NCI-H524 treated with DMSO at 0.1 percent for 48 hours (cell line): ENCODE data around the gene GABBR2.
A peak's percentile ranks its signal among the peaks of the same experiment; 100 is the strongest.

Source experiments
- DNase-seq: peaks from one replicate; lab custom pipeline; 2025; lab: John Stamatoyannopoulos, UW

GABBR2 gene

DNA sequence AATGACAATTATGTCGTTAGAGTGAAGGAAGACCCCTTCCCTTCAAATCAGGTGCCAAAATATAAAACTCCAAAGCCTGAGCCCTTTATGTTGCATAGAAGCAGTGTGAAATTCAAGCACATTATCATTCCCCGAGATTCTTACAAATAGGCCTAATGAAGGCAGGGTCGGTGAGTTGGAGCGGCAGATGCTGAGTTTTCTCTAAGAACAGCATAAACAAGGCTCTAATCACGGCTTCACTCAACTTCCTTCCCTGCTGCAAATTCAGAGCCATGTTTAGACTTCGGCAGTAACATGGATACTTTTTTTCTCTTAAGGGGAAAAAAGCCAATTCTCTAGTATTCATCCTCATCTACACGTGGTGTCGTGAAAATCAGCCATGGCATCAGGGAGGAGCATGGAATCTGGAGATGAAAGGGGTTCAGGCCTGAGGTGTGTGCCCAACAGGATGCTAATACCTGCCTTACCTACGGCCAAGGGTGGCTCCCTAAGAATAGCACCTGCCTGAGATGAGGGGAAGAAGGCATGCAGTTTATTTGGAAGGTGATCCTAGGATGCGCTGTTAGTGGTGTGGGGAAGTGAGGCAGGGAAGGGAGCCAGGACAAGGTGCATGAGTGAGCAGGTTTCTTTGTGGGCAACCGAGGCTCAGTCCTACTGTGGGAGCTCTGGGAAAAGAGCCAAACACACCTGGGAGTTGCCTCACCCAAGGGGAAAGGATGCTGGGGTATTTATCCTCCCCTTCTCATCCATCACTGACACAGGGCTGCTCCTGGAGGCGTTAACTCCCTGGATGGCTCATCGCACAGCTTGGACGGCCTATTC is 306.5 kb downstream of the GABBR2 start:
- DNase-seq, result no peak

DNA sequence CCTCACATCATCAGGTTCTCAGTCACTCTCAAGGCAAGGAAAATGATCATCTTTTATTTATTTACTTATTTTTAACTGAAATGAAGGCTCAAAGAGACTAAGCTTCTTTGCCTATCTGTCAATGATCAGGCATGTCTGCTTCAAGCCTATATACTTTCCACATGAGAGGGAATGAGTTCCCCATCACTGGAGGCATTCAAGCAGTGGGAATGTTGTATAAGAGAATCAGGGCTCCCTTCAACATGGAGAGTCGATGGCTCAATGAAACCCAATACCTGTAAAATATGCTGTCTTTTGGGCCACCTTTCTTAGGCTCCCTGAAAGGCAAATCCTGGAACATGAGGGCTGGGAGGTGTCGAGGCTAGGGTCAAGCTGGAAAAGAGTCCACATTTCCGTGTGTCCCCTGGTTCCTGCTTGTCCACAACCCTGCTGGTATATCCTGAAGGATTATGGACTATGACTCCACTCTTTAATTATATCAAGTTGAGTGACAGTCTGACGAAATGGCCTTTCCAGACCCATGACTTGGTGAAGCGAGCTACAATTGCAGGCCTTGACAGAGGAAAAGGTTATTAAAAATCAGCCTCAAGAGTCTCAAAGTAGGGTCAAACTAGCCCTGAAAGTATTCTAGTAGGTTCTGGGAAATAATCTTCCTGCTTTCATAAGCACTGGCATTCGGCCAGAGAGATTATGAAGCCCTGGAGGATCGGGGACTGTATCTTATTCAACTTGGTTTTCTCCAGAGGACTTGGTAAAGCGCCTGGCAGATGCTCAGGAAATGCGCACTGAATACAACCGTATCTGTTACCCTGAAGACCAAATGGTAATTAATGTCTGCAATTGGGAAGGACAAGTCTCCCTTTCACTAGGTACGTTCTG is 307.4 kb downstream of the GABBR2 start:
- peak; percentile 90 for DNase-seq

DNA sequence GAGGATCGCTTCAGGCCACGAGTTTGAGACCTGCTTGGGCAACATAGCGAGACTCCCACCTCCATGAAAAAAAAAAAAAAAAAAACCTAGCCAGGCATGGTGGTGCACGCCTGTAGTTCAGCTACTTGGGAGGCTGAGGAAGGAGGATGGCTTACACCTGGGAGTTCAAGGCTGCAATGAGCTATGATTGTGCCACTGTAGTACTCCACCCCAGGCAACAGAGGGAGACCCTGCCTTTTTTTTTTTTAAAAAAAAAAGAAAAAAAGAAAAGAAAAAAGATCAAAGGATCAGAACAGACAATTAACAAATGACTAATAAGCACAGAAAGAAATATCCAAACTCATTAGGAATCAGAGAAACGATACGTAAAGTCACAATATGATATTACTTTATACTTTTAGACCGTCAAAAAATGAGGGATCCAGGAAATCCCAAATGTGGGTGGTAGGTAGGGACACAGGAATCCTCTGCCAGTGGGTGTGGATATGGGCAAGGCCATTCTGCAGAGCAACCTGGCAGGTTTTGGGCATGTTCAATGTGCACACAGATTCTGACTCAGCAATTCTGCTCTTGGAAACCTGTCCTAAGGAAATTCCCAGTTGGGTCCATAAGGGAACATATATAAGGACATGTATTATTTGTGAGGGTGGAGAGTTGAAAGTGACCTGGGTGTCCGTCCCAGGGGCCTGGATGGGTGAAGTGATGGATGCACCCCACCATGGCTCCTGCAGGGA is 308.6 kb downstream of the GABBR2 start:
- no peak for DNase-seq

DNA sequence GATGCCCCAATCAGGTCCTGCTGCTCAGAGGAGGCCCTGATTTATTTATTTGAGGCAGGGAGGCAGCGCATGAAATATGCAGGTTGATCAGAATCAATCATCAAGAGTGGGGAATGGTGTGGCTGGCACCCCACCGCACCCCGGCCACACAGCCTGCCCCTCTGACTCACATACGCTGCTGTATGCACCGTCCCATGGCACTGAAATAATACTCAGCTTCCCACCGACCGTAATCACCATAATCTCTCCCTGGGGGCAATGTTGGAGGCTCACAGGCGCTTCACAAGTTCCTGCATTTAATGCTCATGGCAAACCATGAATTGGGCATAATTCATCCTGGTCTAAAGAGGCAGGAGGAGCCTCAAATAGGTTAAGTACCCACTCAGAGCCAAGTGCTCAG is 312.1 kb downstream of the GABBR2 start:
- DNase-seq, result no peak

DNA sequence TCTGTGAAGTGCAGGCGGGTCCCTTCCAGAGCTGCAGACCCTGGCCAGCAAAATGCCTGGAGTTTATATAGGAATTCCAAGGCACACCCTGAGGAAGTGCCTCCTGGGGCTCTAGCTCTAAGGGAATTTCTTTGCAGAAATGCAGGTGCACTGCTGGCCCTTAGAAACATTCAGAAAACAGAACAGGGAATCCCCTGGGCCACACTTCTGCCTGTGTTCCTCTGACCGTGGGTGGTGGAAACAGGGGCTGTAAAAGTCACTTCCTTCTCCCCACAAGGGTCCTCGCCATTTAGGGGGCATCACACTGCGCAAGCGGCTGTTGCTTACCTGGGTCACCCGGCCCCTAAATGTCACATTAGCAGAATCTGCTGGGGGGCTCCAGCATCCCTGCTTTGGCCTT is 312.5 kb downstream of the GABBR2 start:
- no peak for DNase-seq

DNA sequence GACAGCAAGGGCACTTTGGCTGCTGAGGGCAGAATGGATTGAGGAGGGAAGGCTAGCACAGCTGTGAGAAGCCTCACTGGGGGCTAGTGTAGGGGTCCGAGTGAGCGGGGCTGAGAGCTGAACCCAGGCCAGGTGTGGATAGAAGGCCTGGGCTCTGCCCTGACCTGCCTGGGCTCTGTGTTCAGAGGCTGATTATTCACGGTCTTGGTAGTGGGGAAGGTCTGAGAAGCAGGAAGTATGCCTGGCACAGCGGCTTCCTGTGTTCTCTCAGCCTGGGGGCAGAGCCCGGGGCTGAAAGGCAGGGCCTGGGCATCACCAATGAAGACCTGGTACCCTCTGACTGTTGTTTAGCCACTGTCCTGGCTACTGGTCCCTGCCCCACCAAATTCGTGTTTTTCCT is 316.9 kb downstream of the GABBR2 start:
- no peak for DNase-seq

DNA sequence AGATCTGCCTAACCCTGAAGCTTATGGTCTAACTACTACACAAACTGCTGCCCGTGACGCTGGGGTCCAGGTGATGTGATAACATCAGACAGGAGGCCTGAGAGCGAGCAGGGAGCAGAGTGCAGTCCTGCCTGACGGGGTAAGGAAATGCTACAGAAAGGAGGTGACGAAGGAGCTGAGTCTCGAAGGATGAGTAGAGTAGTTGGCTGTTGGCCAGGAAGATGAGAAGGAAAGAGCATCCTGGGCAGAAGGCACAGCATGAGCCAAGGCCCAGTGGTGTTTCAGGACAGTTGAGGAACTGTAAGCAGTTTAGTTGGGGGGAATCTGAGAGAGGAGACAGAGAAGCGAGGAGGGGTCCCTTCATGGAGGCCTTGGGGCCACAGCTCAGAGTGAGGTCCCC is 317.3 kb downstream of the GABBR2 start:
- DNase-seq, result no peak

DNA sequence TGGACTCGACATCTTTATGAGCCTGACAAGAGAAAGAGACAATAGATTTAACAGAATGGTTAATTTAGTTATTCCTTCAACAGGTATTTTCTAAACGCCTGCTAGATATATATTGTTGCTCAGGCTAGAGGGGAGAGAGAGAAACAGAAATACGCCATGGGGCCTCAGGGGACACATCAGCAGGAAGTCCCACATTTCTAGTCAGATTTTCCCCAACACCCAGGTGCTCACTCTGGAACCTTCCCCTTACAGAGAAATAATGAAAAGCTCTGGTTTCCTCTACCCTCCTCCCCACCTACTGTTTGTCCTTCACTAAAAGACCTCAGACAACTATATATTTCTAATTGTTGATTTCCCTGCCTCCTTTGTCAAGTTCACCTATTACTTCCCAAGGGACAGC is 323.0 kb downstream of the GABBR2 start:
- no peak for DNase-seq

DNA sequence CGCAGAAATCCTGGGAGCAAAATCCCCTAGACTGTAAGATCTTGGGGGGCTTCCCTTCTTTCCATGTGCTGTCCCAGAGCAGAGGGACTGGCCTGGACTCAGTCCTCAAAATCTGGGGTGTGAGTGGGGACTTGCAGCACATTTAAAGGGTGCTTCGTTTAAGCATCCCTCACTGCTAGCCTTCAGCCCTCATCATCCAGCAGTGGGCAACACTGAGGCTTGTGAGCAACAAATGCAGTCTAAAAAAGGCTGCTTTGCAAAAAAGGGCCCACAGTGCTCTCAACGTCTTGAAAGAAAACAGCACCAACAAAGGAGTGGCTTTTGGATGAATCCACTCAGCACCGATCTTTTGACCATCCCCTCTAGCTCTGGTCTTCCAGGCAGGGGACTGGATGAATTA is 325.0 kb downstream of the GABBR2 start:
- no peak for DNase-seq

DNA sequence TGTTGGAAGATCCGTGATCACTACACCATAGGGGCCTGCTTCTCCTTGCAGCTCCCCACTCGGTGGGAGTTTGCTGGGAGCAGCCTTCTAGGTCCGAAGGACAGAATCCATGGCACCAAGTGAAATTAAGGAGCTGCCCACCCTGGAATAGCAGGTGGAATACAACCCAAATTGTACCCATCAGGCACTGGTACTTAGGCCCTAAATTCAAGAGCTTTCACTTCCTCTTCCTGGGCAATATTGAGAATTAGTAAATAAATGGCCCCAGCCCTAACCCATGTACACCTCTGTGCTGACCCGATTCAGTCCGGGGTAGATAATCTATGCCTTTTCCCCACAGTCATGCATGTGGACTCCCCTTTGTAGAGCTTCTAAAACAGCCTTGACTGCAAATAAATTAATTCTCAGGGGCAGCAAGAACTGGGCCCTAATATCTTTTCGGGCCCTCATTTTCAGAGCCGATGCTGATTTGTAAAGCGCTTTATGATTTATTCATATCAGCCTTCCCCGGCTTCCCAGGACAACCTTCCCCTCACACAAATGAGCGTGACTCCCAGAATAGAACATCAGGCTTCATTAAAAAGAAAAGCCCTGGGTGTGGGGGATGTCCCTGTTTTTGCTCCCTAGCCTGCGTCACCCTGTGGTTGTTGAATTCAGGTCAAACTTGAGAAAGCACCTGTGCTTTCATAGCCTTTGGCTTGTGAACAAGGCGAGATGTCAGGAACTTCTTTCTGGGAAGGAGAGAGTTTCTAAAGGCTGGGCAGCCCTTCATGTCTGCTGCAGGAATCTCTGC is 327.2 kb downstream of the GABBR2 start:
- DNase-seq, result no peak

DNA sequence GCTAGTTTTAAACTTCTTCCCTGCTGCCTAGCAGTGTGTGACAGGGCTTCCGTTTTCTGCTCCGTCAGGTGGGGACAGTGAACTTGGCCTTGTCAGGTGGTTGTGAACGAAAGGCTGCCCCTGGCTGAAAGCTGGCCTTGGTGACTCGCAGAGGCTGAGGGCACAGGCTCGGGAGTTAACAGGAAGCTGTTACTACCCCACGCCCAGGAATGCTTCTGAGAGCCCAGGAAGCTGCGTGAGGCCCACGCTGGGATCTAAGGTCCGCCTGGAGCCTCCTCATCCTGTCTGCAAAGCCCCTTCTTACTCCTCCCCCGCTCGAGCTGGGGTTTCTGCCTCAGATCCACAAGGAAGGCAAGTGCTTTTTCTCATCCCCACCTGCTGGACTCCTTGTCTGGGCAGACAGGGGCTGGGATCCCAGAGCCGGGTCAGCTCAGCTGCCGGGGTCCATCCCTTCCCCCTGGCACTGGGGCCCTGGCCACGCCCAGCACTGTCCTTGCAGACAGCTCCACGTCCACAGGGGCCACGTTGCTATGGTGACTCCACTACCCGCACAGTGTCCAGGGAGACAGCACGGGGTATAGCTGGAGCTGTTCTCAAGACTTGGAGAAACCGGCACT is 328.6 kb downstream of the GABBR2 start:
- DNase-seq, result no peak

DNA sequence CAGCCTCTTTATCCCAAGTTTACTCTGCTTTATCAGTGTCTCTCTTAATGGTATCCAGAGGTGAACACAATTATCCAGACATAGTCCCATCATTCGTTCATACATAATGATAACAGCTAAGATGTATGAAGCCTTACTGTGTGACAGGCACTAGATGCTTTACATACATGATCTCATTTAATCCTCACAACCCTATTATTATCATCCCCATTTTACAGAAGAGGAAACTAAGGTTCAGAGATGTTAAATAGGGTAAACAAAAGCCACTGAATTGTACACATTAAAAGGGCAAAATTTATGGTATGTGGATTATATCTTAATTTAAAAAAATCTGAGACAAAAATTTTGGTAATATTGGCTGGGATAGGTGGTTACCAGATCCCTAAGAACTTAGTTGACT is 329.2 kb downstream of the GABBR2 start:
- no peak for DNase-seq

DNA sequence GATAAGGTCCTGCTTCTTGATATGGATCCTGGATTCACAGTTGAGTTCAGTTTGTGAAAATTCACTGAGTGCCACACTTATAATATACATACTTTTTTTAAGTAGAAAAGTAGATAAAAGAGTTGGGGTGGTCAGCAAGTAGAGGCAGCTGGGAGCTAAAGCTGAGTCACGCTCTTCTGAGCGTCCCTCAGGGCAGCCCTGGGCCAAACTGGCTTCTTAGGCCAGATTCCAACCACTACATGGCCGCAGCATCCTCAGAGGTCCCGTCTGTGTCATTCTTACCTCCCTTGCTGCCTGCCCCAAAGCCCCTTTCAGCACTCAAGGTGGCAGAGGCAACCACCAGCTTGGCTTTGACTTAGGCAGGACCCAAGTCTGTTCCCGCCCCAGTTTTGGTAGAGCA is 329.9 kb downstream of the GABBR2 start:
- no peak for DNase-seq

DNA sequence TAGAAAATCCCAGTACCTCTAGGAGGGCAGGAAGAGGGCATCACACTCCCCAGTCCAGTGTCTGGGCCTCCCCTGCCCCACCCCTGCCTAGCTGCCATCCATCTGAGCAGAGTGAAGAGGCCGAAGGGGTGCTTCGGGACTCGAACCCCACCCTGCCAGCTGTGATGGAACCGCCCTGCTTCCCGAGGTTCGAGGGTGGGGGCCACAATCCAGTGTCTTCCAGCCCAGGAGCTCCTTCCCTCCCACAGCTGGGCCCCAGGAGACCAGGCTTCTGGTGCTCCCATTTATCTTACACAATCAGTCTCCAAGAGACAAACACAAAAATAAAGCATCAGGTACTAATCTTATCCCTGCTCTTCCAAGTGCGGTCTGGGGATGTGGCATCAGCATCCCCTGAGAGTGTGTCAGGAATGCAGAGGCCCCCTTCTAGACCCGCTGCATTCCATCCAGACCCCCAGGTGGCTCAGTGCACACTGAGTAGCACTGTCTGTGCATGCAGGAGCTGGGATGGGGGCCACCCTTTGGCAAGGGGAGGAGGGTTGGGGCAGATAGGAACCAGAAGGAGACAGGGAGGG is 330.4 kb downstream of the GABBR2 start:
- no peak for DNase-seq

DNA sequence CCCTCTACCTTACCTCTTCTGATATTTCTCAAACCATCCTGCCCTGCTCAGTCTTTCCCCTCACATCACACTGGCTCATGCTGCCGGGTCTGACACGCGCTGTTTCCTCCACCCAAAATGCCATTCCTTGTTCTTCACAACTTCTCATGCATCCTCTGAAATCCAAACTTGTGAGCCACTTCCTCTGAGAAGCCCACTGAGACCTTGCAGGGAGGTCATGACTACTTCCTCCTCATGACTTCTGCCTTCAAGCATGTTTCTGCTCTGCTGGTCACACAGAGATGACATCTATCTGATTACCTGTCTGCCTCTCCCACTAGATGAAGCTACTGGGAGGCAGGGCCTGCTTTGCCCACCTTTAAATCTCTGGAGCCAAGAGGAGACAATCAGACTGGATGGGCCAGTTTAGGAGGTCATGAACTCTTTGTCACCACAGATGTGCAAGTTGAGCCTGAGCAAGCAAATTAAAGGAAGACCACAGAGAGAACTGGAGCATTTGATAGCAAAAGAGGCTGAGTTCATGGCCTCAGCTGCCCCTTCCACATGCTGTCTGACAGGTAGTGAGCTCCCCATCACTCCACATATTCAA is 333.5 kb downstream of the GABBR2 start:
- DNase-seq, result no peak

DNA sequence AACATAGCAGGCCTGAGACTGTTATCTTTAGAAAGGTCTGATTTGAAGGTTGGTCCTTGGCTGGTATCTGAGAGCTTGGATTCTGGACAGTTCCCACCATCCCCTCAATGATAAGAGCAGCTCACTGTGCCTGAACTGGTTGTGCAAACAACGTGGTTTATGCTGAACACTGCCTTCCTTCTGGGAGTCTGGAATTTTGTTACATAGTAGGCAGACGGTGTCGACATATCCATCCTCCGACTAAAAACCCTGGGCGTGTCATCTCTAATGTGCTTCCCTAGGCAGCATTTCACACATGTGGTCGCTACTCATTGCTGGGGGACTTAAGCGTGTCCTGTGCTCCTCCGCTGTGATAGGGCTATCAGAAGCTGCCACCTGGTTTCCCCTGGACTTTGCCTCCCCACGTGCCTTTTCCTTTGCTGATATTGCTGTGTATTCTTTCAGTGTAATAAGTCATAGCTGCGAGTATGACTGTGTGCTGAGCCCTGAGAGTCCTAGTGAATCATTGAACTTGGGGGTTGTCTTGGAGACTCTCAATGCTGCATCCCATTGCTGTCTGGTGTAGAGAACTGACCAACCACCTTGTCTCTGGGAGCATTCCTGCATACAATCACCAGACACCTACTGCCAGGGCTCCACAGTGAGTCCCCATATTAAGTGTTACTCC is 334.2 kb downstream of the GABBR2 start:
- no peak for DNase-seq

DNA sequence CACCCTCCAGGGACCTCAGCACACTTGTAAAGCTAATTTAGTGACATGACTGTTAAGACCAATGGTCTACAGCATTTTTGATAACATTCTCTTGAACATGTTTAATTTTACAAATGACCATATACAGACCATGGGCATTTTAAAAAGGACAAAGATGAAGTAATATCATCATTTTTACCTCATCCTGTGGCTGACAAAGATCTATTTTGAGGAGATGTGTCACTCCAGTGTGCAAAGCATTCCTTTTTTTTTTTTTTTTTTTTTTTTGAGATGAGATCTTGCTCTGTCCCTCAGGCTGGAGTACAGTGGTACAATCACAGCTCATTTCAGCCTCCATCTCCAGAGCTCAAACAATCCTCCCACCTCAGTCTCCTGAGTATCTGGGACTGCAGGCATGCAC is 335.1 kb downstream of the GABBR2 start:
- no peak for DNase-seq

DNA sequence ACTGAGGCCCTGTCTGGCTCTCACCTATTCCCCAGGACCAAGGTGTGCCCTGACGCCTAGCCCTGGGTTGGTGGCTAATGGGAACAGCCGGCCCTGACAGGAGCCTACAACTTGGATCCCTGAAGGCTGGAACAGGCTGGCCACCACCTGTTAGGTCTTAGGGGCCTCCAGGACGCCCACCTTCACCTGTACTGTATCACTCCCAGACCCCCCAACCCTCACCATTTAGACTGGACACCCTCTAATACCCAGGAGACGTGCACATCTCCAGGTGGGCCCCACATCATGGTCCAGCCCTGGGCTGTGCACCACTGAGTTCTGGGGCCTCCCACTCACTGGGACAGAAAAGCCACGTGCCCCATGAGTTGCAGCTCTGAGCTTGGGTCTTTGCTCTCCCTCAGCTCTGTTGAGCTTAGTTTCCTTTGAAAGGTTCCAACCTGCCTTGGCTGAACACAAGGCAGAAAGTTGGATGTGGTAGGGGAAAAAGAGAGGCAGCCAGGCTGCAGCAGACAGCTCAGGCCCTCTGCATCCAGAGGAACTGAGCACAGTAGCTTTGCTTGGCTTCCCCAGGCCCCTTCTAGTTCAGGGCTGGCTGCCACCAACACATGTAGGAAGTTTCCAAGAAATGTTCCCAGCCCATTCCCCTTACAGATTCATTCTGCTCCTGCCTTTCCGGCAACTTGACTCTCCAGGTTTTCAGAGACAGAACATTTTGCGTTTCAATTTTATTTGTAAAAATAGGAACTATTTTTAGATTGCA is 336.5 kb downstream of the GABBR2 start:
- no peak for DNase-seq

DNA sequence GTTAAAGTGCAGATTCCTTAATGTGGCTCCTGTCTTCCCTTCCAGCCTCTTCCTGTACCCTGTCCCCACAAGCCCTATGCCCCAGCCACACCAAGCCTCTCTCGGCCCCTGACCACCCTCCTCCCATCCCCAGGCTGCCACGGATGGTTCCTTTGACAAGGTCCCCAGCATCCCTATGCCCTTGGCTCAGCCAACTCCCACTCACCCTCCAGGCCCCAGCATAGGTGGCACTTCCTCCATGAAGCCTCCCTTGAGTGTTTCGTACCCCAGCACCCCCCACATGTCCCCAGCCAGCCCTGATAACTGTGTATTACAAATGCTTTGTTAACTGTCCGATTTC is 337.8 kb downstream of the GABBR2 start:
- DNase-seq, result no peak
